Measurements from ENCODE around the gene METAP1D.

METAP1D gene

DNA sequence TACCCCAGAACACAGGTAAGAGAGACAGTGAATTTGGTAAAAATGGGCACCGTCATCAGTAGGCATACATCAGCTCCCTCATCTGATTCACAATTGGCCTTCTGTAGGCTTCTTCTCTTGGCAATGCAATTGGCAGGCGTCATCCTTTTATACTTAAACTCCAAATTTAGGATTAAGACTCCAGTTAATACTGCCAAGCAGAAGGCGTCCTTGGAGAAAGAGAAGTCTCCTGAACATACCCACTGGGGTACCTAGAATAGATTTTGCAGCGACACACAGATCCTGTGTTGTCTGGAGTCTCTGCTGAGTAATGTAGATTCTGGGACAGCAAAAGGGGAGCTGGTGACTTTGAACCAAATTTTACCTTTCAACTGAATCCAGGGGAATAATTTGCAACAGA is 592 bp upstream of the METAP1D start:
- DNase-seq, result no peak

DNA sequence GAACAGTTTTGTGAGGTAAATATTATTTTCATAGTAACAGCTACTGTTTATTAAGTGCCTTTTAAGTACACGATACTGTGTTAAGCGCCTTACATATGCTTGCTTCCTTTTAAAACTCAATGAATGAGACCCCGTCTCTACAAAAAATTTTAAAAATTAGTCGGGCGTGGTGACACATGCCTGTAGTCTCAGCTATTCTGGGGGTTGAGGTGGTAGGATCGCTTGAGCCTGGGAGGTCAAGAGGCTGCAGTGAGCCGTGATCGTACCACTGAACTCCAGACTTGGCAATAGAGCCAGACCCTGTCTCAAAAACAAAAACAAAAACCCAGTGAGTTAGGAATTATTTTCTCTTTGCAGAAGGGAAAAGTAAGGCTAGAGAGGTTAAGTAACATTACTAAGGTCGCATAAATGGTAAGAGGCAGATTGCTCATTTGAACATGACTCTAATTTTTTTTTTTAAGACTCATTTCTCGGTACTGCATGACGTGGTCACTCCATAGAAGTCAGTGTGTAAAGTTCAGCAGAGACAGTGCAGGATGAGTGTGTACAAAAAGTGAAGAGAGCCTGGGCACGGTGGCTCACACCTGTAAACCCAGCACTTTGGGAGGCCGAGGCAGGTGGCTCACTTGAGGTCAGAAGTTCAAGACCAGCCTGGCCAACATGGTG is 1.1 kb downstream of the METAP1D start:
- no peak for DNase-seq

DNA sequence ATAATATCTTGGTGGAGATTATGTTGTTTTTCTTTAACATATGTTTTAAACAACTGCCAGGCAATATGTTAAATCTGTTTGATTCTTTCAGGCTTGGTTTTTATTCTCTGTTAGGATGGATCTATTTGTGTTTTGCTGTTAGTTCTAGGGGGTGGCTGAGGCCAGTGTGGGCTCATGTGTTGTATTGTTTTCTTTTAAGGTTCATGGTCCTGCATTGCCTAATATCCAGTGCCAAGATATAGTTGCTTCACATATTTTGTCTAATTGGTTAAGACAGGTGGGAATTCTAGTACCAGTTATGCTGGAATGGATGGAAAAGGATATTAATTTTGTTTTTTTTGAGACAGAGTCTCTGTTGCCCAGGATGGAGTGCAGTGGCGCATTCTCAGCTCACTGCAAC is 7.6 kb downstream of the METAP1D start:
- no peak for DNase-seq

DNA sequence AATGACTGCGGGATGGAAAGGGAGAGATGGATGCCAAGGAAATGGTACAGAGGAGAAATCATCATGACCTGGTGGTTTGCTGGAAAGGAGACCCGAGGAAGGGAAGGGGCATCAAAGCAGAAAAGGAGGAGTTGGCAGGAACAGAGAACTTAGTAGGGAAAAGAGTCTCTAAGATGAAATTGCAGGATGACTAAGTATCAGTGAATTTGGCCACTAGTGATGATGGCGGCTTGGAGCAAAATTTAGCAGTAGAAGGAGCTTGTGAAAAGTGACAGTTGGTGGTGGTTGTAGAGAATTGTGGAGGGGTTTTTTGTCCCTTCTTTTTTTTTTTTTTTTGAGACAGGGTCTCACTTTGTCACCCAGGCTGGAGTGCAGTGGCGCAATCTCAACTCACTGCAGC is 10.1 kb downstream of the METAP1D start:
- no peak for DNase-seq

DNA sequence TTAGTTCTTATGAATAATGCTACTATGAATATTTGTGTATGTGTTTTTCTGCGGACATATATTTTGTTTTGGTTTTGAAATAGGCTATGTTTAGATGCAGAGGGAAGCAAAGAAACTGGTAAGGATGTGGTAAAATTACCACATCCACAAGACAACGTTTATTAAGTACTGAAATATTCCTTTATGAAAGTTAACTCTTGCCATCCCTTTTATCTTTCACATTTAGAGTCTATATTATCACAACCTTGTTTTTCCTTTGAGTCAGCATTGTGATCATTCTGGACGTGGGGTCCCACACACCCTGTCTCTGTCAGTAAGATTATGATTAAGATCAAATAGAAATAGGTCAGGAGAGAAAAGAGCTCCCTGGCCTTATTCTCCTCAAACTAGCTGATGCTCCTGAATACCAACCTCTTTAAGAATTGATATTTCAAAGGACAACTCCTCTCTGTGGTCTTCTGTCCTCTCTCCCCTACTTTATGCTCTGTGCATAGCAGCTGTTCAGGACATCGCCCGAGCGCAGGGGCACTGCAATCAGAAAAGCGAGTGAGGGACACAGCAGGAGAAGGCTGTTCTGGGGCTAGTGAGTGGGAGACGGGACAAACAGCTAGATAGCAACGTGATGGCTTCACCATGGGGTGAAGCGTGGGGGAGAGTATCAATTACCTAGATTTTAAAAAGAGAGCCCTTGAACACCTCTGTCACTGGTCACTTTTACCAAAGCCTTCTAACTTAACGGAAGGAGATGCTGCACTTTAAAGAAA is 12.2 kb downstream of the METAP1D start:
- no peak for DNase-seq

DNA sequence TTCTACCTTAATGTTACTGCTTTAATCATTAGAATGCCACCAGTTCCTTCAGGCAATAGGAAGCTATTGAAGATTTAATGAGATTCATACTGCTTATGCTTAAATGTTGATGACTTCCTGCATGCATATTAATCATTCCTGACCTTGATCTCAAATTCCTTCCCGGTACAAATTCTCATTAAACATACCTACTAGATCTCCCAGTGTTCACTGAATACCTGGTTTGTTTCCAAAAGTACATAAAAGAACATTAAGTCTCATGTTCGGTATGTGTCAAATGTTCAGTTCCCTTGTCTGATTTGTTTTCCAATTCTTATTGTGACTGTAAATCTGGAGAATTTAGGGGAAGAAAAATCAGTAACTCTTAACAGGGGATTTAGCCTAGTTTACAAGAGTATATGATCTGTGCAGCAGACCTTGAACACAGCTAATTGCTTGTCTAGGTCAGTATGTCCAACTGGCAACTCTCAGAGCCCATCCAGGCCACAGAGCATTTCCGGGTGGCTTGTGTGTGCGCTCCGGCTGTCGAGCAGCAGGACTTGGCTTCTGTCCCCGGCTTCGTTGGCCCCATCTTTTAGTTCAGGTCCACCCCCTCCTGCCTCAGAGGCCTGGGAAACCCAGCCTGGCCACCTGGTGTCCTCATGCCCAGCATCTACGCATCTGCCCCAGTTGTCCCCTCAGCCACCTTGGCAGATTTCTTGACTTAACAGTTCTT is 13.1 kb downstream of the METAP1D start:
- DNase-seq, result no peak

DNA sequence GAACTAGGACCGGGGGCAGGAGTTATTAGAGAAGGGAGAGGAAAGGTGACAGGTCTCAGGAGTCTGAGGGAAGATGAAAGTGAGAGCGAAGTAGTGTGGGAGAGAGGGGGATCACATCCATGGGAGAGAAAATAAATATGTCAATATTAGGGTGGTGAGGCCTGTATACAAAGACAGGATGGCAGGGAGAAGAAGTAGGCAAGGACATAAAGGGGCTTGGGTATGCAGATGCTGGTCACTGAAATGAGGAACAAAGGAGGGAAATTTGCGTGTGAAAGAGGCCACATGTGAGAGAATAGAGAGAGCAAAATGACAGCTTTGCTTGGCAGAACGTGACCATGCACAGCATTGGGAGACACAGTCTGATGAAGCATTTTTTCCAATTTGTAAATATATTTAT is 13.6 kb downstream of the METAP1D start:
- DNase-seq, result no peak

DNA sequence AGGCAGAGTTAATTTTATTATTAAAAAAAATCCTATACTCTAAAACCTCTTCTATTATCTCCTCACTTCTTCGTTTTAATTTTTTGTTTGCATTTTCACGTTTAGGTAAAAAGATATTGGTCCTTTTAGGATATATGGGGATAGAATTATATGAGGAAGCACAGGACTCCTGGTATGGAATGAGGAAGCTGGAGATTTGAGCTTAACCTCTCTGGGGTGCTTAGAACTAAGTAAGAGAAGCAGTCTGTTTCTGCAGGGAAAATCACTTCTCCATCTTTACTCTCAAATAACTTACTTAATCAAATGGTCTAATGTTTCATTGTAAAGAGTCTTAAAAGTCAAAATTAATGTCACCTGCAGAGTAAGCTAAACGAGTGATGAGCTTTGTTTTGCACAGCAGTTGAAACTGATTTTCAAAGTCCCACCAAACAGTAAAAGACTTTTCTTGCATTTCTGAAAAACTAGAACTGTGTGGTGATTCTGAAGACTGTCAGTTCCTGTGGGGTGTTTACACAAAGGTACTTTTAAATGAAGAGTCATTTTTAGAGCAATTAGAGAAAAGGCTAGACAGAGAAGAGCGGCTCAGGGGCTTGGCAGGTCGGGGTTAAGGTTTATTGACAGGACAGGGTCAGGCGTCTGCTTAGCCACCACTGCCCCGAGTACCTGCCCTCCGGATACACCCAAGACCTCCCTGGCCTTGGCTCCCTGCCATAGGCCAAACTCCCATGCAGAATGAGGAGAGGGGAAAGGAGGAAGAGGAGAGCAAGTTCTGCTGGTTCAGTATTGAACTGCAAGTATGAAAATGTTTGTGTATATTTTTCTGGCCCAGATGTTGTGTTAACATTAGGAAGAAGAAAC is 21.6 kb downstream of the METAP1D start:
- no peak for DNase-seq

DNA sequence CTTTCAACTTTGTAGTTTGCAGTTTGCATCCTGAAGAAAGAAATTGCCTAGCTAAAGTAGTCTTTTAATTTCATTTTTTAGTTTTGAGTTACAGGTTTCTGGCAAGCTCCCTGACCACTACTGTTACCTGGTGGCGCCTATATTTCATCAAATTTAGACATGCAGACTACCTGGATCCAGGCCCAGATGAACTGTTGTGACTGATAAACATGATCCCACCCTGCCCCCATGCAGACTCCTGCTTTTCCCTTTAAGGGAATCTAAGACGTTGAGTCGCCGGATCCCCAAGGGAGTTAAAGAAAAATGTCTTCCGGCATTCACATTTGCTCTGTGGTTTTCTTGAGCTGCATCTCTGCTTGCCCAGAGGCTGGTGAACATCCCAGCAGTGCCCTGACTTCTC is 22.2 kb downstream of the METAP1D start:
- no peak for DNase-seq

DNA sequence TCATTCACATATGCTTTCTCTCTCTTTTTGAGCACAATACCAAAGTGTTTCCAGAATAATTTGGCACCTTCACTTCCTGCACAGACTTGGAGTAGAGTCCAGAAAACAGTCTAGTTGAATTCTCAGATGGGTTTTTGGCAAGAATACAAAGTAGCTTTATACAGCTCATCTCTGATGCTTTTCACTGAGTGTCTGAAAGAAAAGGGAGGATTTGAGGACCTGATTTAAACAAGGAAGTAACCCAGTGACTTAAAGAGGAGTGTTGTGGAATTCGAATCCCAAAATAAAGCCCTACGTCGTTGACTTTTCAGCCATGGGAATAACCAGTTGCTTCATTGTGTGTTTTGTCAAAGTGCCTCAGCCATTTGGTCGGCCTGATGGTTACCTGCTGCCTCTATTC is 31.8 kb downstream of the METAP1D start:
- DNase-seq, result no peak

DNA sequence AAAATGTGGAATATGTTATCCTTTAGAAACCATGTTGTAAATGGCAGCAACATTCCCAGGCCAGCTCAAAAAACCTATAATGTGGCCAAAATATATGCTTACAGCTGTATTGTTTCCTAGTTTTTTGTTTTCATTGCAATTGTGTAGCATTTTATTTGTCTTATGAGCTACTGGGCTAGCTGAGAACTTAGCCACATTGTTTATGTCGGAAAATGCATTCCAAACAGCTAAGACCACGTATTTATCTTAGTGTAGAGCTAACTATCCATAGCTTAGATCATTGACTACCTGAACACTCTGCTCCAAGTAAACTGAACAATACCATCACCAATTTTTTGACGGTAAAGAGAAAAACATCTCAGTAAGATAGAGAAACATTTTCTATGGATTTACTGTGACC is 38.4 kb downstream of the METAP1D start:
- DNase-seq, result no peak

DNA sequence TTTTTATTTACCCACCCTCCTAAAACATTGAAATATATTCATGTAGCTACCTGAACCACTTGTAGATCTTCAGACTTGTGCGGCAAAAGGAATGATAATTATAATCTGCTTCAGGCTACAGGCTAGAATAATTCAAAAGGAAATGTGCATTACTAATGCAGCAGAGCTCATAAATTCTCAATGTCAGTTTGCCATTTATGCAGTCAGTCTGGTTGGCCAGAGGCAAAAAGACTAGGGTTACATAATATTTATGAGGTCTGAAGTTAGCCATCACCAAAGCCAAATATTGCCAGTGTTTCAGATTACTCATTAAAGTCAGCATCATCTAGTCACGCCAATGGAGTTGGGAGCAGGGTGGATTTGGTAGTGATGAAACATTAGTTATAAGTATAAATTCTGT is 38.9 kb downstream of the METAP1D start:
- DNase-seq, result no peak

DNA sequence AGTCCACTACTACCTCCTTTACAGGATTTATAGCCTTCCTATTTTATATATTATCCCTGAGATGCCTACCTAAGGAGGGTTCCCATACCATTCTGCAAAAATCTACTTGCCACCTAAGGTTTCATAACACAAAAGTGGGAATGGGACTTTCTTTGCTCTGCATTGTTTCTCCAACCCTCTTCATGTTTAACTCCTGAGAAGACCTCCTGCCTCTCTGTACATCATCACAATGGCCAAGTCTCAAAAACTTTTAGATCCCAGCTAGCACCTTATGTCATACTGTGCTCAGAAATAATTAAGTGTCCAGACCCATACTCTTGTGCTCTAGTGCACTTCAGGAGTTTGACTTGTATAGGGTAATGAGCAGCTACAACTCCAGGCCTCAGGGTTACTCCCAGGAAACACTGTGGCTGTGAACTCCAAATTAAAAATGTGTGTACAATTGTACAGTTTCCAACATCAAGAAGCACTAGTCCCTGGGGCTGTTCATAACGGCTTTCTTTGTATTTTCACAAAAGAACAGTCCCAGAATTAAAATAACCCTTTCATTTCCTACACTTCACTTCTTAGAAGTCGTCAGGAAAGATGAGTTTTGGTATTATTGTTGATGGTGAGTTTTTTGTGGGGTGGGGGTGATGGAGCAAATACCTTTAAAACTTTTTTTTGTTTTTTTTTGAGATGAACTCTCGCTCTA is 39.4 kb downstream of the METAP1D start:
- no peak for DNase-seq

DNA sequence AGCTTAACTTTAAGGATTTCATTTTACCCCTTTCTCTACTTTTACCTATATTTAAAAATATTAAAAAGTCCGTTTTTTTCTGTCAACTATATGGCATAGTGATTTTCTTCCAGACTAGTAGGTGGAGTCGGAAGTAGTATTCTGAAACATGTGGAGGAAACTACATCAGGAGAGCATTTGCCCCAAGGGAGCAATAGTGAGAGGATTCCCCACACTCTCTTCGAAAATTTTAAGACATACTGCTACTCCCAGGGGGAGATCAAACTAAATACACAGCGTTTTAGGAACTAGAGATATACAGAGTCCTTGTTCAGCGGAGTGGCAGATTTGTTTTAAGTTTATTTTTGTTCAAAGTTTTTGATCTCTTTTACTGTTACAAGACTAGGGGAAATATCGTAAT is 40.6 kb downstream of the METAP1D start:
- DNase-seq, result no peak

DNA sequence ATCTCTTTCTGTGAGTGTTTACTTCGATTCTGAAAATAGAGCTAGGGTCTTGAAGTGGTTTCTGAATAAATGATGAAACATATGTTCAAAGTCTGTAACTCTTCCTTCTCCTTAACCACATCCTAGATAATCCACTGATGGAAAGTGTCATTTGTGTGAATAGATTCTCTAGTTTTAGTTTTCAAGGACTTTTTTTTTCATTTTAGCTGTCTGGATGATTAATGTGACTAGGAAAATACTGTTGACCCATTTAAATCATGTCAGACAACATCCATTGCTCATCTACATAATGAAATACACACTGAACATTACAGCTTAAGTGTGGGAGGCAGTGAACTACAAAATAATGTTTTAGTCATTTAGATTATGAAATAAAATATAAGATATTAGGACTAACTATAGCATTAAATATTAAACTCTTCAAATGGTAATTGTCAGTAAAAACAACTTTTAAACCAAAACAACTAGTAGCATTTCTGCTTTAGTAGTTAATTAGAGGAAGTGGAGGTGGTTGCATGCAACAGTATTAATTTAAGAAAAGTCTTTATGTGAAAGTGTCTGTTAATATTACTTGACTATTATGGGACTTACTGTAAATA is 46.4 kb downstream of the METAP1D start:
- DNase-seq, result no peak

DNA sequence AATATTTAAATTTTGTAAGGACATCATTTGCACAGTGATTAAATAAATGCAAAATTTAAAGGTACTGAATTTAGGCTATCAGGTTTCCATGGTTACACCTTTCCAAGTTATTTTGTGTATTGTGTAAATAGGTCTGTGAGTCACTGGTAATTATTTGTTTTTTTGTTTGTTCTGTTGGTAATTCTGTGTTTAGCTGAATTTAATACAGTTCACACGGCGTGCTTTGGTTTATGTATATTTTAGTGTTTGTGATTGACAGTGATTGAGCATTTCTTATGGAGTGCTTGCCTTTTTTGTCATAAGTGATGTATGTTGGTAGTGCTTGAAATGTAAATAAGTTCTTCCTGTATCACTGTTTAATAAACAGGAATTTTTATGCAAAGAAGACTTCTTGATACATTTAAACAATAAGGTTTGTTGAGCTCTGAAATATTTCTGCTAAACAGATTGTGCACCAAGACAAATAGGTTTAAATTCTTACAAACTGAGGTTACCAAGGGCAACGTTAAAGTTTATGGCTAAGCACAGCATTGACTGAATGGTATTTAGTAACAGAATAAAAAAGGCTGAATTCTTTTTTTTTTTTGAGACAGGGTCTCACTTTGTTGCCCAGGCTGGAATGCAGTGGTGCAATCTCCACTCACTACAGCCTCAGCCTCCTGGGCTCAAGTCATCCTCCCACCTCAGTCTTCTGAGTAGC is 47.3 kb downstream of the METAP1D start:
- DNase-seq, result no peak

DNA sequence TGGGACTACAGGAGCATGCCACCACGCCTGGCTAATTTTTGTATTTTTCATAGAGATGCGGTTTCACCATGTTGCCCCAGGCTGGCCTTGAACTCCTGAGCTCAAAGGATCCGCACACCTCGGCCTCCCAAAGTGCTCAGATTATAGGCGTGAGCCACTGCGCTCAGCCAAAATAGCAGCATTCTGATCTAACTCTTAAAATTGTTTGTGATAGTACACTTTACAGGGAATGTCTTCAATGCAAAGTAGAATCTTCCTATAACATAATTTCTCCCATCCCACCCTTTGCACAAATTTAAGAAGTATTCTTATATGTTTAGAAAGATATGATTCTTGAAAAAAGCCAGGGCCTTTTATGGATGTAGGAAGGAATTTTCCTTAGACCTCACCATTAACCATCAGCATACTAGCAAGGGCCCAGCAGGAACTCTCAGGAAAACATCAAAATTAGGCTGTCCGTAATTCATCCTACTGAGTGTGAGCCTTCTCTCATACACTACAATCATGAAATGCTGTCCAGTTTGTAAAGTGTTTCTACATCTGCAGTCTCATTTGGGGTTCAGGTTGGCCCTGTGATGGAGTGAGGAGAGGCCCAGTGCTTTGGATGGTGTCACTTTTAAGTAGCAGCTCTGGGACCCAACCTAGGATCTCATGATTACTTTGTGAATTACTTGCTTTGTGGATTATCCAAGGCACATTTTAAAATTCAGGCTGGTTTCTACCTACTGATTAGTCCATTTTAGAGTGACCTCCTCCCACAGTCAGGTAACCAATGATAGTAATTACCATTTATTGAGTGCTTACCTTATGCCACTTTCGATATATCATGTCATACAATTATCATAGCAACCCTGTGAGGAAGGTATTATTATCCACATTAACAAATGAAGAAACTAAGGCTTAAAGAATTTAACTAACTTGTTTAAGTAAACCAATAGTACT is 48.1 kb downstream of the METAP1D start:
- no peak for DNase-seq

DNA sequence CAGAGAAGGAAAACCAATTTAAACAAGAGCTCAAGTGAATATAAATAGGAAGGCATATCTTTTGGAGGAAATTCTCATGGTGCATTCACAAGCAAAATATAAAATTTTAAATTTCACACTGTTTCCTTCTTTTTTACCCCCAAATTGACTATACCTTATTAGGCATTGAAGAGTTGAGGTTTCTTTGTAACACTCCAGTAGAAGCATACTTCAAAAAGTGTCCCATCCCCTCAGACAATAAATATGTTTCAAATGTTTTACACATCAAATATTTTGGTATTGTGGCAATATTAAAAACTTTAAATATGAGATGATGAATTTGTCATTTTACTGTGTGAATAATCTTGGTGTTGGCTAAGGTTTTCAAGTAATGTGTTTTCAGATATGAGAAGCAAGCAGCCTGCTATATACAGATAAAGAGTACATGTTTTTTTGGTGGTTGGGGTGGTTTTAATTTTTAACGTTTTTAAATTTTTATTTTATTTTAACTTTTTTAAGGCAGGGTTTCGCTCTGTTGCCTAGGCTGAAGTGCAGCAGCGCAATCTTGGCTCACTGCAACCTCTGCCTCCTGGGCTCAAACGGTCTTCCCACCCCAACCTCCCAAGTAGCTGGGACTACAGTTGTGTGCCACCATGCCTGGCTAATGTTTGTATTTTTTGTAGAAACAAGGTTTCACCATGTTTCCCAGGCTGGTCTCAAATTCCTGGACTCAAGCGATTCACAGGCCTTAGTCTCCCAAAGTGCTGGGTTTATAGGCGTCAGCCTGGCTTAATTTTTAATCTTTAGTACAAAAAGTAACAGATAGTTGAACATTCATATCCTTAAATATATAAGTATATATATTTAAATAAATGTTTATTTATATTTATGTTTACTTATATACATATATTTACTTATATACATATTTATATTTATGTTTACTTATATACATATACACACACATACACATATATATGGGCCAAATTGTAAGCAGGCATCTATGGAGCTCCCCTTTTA is 49.1 kb downstream of the METAP1D start:
- no peak for DNase-seq

DNA sequence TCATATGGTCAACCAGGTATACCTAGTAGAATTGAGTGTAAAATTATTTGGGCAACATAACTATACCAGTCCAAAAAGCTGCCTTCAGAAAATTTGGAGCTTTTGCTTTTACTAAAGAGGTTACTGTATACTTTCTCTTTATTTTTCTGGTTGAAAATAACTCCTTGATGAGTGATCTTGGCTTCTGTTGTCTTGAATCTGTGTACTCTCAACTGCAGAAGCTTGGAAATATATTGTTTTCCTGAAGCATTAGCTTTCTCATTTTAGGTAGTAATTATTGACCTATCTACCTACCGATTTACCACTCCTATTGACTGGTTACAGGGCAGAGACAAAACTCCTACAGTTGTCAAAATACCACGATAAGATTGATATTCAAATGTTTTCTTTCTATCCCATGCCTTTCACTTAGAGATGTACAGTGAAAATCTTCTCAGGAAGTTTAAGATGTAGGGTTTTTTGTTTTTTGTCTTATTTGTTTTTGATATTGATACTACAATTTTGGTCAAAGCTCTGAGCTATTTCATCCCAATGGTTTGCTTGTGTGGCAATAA is 49.9 kb downstream of the METAP1D start:
- DNase-seq, result no peak
